ENCODE results near the gene VGLL2. TPM values are rescaled to one million over a fixed set of nuclear protein-coding genes. Genes with fewer than 3 reads are reported as not detected.

The VGLL2 gene
- total RNA-seq, 1 experiment from 2014 or later = not detected

DNA sequence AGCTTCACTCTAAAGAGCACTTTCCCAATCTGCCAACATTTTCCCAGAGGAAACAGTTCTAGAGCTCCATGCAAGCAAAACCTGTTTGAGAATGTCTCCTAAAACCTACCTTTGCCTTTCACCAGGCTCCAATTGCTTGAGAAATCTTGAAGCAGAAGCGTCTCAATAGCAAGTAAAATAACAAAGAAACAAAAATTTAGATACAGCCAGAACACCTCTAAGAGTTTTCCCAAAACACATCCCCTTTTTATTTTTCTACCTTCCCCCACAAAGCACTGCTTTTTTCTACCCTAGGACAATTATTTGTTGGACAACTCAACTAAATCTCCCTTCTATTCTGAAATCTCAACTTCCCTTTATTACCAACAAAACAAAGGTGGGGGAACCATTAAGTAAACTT lies 3.6 kb downstream of the VGLL2 start:
- DNase-seq (ENCODE audit: low read depth) = no peak

- no peak for DNase-seq (ENCODE audit: low read depth)
Measured at GRCh38 chr6:117269638-117270054, 4.3 kb downstream of the VGLL2 start.

- peak; percentile 23 for DNase-seq (ENCODE audit: low read depth)
Measured at GRCh38 chr6:117270055-117270842, 4.9 kb downstream of the VGLL2 start.

GRCh38 chr6:117270843-117271507 lies 5.6 kb downstream of the VGLL2 start:
- no peak for DNase-seq (ENCODE audit: low read depth)

DNA sequence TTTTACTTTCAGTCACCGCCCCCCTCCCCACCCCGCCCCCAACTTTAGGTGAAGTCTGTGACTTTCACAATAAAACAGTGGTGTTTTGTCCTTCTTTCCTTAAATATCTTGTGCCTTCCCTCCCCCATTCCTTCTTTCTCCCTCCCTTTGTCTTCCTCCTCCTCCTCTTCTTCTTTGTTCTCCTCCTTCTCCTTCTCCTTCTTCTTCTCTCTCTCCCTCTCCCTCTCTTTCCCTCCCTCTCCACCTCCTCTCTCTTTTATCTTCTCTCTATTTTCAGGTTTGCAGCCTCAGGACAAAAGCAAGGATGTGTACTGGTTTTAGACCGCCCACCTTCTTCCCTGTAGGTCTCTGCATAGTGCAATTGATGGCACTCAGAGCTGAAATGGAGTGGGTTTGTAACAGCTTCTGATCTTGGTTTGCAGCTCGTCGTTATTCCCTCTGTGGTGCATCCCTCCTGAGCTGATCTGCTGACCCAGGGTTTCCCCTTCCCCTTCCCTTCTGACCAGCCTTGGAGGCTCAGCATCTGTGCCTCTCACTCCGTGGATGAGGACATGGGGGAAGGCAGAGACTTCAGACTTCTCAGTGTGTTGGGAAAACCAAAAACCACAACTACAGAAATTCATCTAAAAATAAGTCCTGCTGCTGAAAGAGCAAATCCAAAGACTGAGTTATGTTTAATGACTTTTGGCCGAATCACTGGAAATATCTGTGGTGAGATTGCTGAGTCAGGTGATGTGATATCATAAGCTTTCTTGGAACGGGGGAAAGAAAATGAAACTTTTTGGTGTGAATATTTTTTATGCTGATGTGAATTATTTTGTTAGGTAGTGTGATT lies 6.9 kb downstream of the VGLL2 start:
- peak; percentile 16 for DNase-seq (ENCODE audit: low read depth)

DNA sequence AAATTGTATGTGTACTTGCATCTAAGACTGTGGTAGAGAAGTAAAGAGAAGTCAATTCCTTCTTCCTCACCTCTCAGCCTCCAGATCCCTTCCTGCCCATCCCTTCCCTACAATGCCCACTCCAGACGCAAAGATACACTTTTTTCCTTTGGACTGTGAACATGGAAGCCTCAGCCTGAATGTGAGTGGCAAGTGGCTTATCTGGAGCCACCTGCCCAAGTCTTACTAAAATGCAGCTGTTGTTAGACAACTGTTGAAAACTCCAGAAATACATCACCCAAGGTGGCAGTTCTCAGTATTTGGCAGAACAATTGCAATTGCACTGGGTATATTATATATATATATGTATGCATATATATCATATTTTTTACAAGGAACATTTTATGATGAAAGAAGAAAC lies 7.5 kb downstream of the VGLL2 start:
- no peak for DNase-seq (ENCODE audit: low read depth)

DNA sequence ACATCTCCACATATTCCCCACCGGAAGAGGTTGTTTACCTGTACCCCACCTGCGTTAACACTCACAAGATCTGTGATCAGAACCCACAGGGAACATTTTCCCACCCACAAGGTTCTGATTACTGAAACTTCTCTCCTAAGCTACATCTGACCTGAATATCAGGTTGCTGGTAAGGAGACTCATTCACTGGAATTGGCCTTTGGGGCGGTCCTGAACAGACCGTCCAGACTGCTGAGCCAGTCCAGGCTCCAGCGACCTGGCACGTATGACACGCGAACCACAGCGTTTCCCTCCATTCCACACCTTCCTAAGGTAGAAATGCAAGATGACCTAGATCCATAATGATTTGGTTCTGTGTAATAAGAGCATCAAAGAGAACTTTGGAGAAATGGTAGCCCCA lies 9.8 kb downstream of the VGLL2 start:
- DNase-seq (ENCODE audit: low read depth) = no peak

GRCh38 chr6:117275711-117276110 lies 10.4 kb downstream of the VGLL2 start:
- DNase-seq (ENCODE audit: low read depth) = no peak

- no peak for DNase-seq (ENCODE audit: low read depth)
Measured at GRCh38 chr6:117276778-117277316, 11.5 kb downstream of the VGLL2 start.

DNA sequence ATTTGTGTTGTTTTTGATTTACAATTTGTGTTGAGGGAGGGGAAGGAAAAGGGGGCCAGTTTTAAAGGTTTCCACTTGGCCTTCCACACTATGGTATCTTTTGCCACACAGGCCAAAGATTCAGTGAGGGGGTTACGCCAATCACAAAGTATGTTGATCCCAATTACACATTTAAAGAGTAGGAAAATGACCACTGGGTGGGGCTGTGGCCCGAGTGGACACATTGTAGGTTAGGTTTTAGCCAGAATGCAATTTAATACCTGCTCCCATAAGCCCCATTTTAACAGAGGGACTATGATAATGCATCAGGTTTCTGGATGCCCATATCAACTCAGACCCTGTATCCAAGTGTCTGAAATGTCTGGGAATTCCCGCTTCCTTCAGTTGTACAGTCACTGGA lies 15.6 kb downstream of the VGLL2 start:
- peak; percentile 16 for DNase-seq (ENCODE audit: low read depth)

DNA sequence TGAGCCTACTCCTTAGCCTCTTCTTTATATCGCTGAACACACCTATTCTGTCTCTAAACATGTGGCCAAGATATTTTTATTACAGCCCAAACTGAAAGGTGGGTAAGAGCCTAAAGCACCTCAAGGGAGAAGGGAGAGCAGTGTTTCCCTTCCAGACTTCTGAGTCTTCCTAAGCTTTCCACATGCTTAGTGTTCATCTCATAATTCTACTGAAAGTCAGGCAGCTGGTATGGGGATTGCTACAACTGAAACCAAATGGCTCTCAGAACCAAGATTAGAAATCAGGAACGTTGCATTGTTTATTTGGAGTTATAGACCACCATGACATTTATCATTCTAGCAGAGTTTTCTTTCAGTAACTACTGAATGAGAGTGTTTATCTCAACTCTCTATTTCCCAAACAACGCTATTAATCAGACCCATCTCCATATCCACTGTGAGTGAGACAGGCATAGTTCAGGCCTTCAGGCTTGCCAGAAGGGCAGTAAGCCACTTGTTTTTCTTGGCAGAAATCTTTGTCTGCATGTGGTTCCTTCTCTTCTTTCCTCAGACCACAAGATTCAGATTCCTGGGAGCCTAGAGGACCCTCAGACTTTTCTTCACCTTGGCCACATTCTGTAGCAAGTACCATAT lies 22.8 kb downstream of the VGLL2 start:
- DNase-seq (ENCODE audit: low read depth) = peak; percentile 26

GRCh38 chr6:117290173-117290846 lies 25.0 kb downstream of the VGLL2 start:
- no peak for DNase-seq (ENCODE audit: low read depth)

DNA sequence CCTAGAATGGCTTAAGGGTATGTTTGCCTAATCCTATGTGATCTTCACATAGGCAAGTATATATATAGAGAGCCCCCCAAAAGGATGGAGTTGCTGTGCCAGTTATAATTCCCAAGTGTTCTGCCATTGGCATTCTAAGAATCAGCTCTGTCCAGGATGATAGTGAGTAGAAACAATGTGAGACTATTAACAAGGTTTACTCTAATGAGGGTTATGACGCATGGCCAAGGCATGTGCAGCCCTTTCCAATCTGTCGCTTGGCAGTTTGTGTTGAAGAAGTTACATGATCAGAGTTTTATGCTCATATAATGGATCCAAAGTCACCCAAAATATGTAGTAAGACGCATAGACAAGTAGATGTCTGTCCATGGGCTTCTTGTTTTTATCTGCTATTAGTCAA lies 33.6 kb downstream of the VGLL2 start:
- DNase-seq (ENCODE audit: low read depth) = peak; percentile 32

DNA sequence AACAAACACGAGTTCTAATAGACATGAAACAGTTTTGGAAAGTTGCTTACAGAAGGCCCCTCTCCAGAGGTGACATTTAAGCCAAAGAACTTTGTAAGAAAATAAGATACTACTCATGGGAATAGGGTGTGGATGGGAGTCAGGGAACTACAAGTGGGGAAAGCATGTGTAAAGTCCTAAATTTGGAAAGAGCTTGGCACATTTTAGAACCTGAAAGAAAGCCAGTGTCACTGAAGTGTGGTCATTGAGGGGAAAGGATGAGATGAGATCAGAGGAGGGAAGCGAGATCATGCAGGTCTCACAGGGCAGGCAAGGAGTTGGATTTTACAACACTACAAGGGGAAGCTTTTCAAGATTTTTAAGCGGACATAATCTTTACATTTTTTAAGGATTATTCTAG lies 38.0 kb downstream of the VGLL2 start:
- no peak for DNase-seq (ENCODE audit: low read depth)

GRCh38 chr6:117304446-117304845 lies 39.1 kb downstream of the VGLL2 start:
- DNase-seq (ENCODE audit: low read depth) = no peak

GRCh38 chr6:117306227-117306790 lies 41.0 kb downstream of the VGLL2 start:
- DNase-seq (ENCODE audit: low read depth) = no peak

- no peak for DNase-seq (ENCODE audit: low read depth)
Measured at GRCh38 chr6:117307655-117308054, 42.3 kb downstream of the VGLL2 start.

- no peak for DNase-seq (ENCODE audit: low read depth)
Measured at GRCh38 chr6:117309069-117309468, 43.7 kb downstream of the VGLL2 start.

GRCh38 chr6:117309611-117310010 lies 44.3 kb downstream of the VGLL2 start:
- no peak for DNase-seq (ENCODE audit: low read depth)

DNA sequence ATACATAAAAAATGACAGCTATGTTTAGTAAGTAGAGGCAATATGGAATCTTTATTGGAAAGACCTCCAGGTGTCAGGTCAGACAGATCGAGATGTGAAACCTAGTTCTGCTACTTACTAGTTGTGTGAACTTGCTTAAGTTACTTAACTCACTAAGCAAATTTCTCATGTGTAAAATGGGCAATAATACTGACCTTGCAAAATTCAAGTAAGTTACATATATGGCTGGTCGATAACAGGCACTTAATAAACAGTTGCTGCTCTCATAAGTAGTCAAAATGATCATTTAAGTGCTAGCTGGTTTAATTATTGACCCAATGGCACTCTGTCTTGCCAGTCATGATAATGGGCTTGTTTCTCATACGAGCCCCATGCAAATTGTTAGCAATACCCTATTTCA lies 46.0 kb downstream of the VGLL2 start:
- DNase-seq (ENCODE audit: low read depth) = no peak

DNA sequence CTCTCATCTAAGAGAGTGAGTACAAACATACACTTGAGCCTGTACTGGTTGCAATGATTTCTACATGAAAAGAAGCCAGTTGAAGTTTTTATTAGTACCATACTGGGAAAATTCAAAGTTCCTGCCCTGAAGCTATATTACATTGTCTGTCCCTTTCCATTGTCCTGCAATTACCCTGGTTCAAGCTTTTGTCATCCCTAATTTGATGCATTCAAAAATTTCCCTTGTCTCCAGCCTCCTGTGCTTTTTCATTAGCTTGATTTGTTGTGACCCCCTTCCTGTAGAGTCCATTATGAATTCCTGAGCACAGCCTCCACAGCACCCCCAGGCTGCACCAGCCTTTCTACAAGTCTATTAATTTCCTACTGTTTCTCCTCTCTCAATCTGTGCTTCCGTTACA lies 46.4 kb downstream of the VGLL2 start:
- no peak for DNase-seq (ENCODE audit: low read depth)

Measured in M059J (cell line).